ENCODE results near the gene GTSE1. TPM values are rescaled to one million over a fixed set of nuclear protein-coding genes. Genes with fewer than 3 reads are reported as not detected.

GTSE1 gene
- total RNA-seq, 1 donor from 2014 or later = 16.7 TPM

GRCh38 chr22:46290843-46291785, 5.6 kb upstream of the GTSE1 start:
- DNase-seq (ENCODE audit: low spot score in 2 of 2, unreplicated experiment in 2 of 2) = no peak
- no peaks in the 10 kb centered on the region for H3K27me3 Mint-ChIP-seq (ENCODE audit: low read depth)
- H3K4me3 Mint-ChIP-seq = no peak overlapping the region
- TF ChIP-seq CTCF (IDR thresholded peaks at IDR 0.05; ENCODE audit: unreplicated experiment) = no peak
- H3K27ac Mint-ChIP-seq = no peak overlapping the region
- H3K4me1 Mint-ChIP-seq = peaks cover 7% of the 10 kb centered on the region
- no peaks in the 10 kb centered on the region for H3K9me3 Mint-ChIP-seq
- peaks cover 18% of the 10 kb centered on the region for H3K36me3 Mint-ChIP-seq

GRCh38 chr22:46292173-46292572, 4.5 kb upstream of the GTSE1 start:
- Mint-ChIP-seq H3K27ac (no peak overlapping the region), H3K27me3 (ENCODE audit: low read depth) (no peaks in the 10 kb centered on the region), H3K9me3 (no peaks in the 10 kb centered on the region), H3K4me3 (no peak overlapping the region), H3K36me3 (peaks cover 18% of the 10 kb centered on the region), H3K4me1 (peaks cover 13% of the 10 kb centered on the region)
- no peak for TF ChIP-seq CTCF (IDR thresholded peaks at IDR 0.05; ENCODE audit: unreplicated experiment)
- no peak for DNase-seq (ENCODE audit: low spot score in 2 of 2, unreplicated experiment in 2 of 2)

GRCh38 chr22:46292732-46293131, 3.9 kb upstream of the GTSE1 start:
- TF ChIP-seq CTCF (IDR thresholded peaks at IDR 0.05; ENCODE audit: unreplicated experiment) = no peak
- Mint-ChIP-seq H3K9me3 (no peaks in the 10 kb centered on the region), H3K27ac (no peak overlapping the region), H3K27me3 (ENCODE audit: low read depth) (no peaks in the 10 kb centered on the region), H3K36me3 (peaks cover 12% of the 10 kb centered on the region), H3K4me1 (peaks cover 18% of the 10 kb centered on the region), H3K4me3 (no peak overlapping the region)
- DNase-seq (ENCODE audit: low spot score in 2 of 2, unreplicated experiment in 2 of 2) = no peak

- no peaks in the 10 kb centered on the region for H3K27me3 Mint-ChIP-seq (ENCODE audit: low read depth)
- no peak for TF ChIP-seq CTCF (IDR thresholded peaks at IDR 0.05; ENCODE audit: unreplicated experiment)
- H3K36me3 Mint-ChIP-seq = peaks cover 14% of the 10 kb centered on the region
- no peak overlapping the region for H3K27ac Mint-ChIP-seq
- no peaks in the 10 kb centered on the region for H3K9me3 Mint-ChIP-seq
- DNase-seq (ENCODE audit: low spot score in 2 of 2, unreplicated experiment in 2 of 2) = no peak
- H3K4me3 Mint-ChIP-seq = no peak overlapping the region
- peaks cover 20% of the 10 kb centered on the region for H3K4me1 Mint-ChIP-seq
Observed at GRCh38 chr22:46293577-46294260, 3.0 kb upstream of the GTSE1 start.

GRCh38 chr22:46294784-46295183, 1.9 kb upstream of the GTSE1 start:
- H3K36me3 Mint-ChIP-seq = peaks cover 16% of the 10 kb centered on the region
- no peaks in the 10 kb centered on the region for H3K9me3 Mint-ChIP-seq
- no peaks in the 10 kb centered on the region for H3K27me3 Mint-ChIP-seq (ENCODE audit: low read depth)
- H3K27ac Mint-ChIP-seq = no peak overlapping the region
- peak overlapping the region; percentile 36 for H3K4me3 Mint-ChIP-seq
- TF ChIP-seq CTCF (IDR thresholded peaks at IDR 0.05; ENCODE audit: unreplicated experiment) = no peak
- DNase-seq (ENCODE audit: low spot score in 2 of 2, unreplicated experiment in 2 of 2) = no peak
- H3K4me1 Mint-ChIP-seq = peaks cover 29% of the 10 kb centered on the region

All from mesothelial cell of epicardium (in vitro differentiated cells).